Spinal cord (tissue), 10 donors: Measurements from ENCODE around the gene OR52I2. TPM values are rescaled to one million over a fixed set of nuclear protein-coding genes. Genes with fewer than 3 reads are reported as not detected.

ENCODE experiments used
- DNase-seq, 6 donors: peaks; one replicate each; pipeline versions ENCODE4 v3.0.0 to v3.0.0-alpha.2; 2013 to 2015; ENCODE audit warnings: low spot score in 6 of 6, low read depth in 4 of 6
- H3K27ac ChIP-seq: one replicate; pipeline ENCODE4 v1.5.1; 2013; ENCODE audit warnings: low read depth, low read length, control low read depth
- H3K27me3 ChIP-seq: one replicate; pipeline ENCODE4 v1.6.1; 2013; ENCODE audit warnings: low read length; ENCODE audit not compliant: control insufficient read depth, insufficient read depth
- H3K36me3 ChIP-seq: one replicate; pipeline ENCODE4 v1.6.1; 2013; ENCODE audit warnings: low read length; ENCODE audit not compliant: control insufficient read depth, insufficient read depth
- H3K4me1 ChIP-seq: one replicate; pipeline ENCODE4 v1.6.1; 2013; ENCODE audit warnings: low read length; ENCODE audit not compliant: control insufficient read depth, insufficient read depth
- H3K4me3 ChIP-seq: one replicate; pipeline ENCODE4 v1.5.1; 2013; ENCODE audit warnings: low read depth, low read length, control low read depth
- H3K9me3 ChIP-seq: one replicate; pipeline ENCODE4 v1.6.1; 2013; ENCODE audit warnings: low read length; ENCODE audit not compliant: control insufficient read depth, insufficient read depth
- WGBS: methylation state at CpG from one replicate; pipeline ENCODE4 v1.1.5; 2013; ENCODE audit warnings: missing lambda C conversion rate; ENCODE audit not compliant: insufficient coverage; 5-methylcytosine and 5-hydroxymethylcytosine counted together
- polyA plus RNA-seq, 2 donors: library from polyadenylated mRNA; unstranded; fragments of 120-200 nt; gene quantifications; one replicate each; pipeline ENCODE4 v1.2.1, GENCODE V29; 2013; ENCODE audit not compliant: insufficient read length in 2 of 2
- total RNA-seq, 2 donors: library from RNA; depleted of rRNA in 1 of 2; stranded (reverse); fragments of 120-200 nt in 1 of 2; fragments of >200 nt in 1 of 2; gene quantifications; one replicate each; pipeline versions ENCODE4 v1.2.3 to v1.2.4, GENCODE V29; 2013 to 2014
- donor health status: healthy.

OR52I2 gene
- total and polyA plus RNA-seq, 4 donors: not detected

DNA sequence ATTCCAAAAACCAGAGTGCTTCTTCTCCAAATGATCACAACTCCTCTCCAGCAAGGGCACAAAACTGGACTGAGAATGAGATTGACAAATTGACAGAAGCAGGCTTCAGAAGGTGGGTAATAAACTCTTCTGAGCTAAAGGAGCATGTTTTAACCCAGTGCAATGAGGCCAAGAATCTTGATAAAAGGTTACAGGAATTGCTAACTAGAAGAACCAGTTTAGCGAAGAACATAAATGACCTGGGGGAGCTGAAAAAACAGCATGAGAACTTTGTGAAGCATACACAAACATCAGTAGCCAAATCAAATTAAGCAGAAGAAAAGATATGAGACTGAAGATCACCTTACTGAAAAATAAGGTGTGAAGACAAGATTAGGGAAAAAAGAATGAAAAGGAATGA lies 21.1 kb upstream of the OR52I2 start:
- Histone ChIP-seq H3K36me3 (no peaks in the 10 kb centered on the region), H3K9me3 (no peaks in the 10 kb centered on the region), H3K27ac (no peak overlapping the region), H3K4me3 (no peak overlapping the region), H3K27me3 (no peaks in the 10 kb centered on the region), H3K4me1 (no peaks in the 10 kb centered on the region)
- no CpG with 5 or more reads among the region's 1 CpG for WGBS
- DNase-seq: no peak

DNA sequence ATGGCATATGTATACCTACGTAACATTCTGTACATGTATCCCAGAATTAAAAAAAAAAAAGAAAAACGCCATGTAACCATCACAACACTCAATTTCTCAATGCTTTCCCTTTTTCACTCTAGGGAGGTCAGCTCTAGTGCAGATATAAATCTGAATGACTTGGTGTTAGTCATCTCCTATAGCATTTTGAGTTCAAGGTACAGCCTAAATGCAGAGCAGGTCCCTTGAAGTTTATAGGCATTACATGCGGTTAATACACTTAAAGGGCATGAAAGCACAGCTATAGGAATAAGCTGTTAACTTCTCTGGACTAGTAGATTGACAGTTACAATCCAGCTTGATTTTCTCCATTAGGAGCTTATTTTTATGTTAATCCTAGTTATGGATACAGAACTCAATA lies 16.2 kb upstream of the OR52I2 start:
- H3K27ac ChIP-seq: no peak overlapping the region
- H3K4me1 ChIP-seq: no peaks in the 10 kb centered on the region
- no peaks in the 10 kb centered on the region for H3K27me3 ChIP-seq
- H3K9me3 ChIP-seq: no peaks in the 10 kb centered on the region
- DNase-seq: no peak
- no peaks in the 10 kb centered on the region for H3K36me3 ChIP-seq
- no CpG with 5 or more reads among the region's 3 CpGs for WGBS
- H3K4me3 ChIP-seq: no peak overlapping the region

- no peak overlapping the region for H3K27ac ChIP-seq
- WGBS: 93% methylated on average over 7 of the region's 18 CpGs
- H3K9me3 ChIP-seq: no peaks in the 10 kb centered on the region
These were observed 12.5 kb upstream of the OR52I2 start for GRCh38 chr11:4569075-4569474.

GRCh38 chr11:4576880-4577279 lies 4.7 kb upstream of the OR52I2 start:
- Histone ChIP-seq H3K27me3 (no peaks in the 10 kb centered on the region), H3K4me3 (no peak overlapping the region), H3K4me1 (no peaks in the 10 kb centered on the region), H3K27ac (no peak overlapping the region), H3K36me3 (no peaks in the 10 kb centered on the region), H3K9me3 (no peaks in the 10 kb centered on the region)
- no CpG with 5 or more reads among the region's 3 CpGs for WGBS
- no peak for DNase-seq

More at GRCh38 chr11:4569075-4569474, 12.5 kb upstream of the OR52I2 start:
- H3K27me3 ChIP-seq: no peaks in the 10 kb centered on the region
- no peaks in the 10 kb centered on the region for H3K4me1 ChIP-seq
- DNase-seq: no peak
- no peaks in the 10 kb centered on the region for H3K36me3 ChIP-seq
- H3K4me3 ChIP-seq: no peak overlapping the region

- Histone ChIP-seq H3K9me3 (no peaks in the 10 kb centered on the region), H3K27ac (no peak overlapping the region), H3K36me3 (no peaks in the 10 kb centered on the region), H3K4me3 (no peak overlapping the region), H3K27me3 (no peaks in the 10 kb centered on the region), H3K4me1 (no peaks in the 10 kb centered on the region)
- no CpG with 5 or more reads among the region's 2 CpGs for WGBS
- no peak for DNase-seq
These were observed 3.8 kb upstream of the OR52I2 start for GRCh38 chr11:4577761-4578160.

- Histone ChIP-seq H3K27ac (no peak overlapping the region), H3K4me1 (no peaks in the 10 kb centered on the region), H3K36me3 (no peaks in the 10 kb centered on the region), H3K27me3 (no peaks in the 10 kb centered on the region), H3K4me3 (no peak overlapping the region), H3K9me3 (no peaks in the 10 kb centered on the region)
- 73% methylated on average over 2 of the region's 6 CpGs for WGBS
- no peak for DNase-seq
These were observed 2.9 kb upstream of the OR52I2 start for GRCh38 chr11:4578624-4579023.

DNA sequence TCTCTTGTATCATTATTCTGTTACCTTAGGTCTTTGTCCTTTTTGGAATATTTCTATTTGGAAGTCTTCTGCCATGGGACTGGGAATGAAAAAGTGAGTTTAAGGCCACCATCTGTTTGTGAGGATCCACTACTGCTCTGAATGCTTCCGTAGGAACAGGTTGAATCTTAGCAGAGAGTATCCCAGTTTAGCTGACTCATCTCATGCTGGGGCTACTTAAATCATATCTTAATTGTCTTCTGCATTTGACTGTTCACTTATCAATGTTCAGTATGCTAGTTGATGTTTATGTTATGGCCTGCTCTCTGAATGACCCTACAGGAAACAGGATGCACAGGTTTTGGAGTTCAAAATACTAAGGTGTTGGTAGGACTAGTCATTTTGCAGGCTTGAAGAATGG lies 1.4 kb upstream of the OR52I2 start:
- WGBS: no CpG with 5 or more reads among the region's 1 CpG
- DNase-seq: no peak
- H3K36me3 ChIP-seq: no peaks in the 10 kb centered on the region

DNA sequence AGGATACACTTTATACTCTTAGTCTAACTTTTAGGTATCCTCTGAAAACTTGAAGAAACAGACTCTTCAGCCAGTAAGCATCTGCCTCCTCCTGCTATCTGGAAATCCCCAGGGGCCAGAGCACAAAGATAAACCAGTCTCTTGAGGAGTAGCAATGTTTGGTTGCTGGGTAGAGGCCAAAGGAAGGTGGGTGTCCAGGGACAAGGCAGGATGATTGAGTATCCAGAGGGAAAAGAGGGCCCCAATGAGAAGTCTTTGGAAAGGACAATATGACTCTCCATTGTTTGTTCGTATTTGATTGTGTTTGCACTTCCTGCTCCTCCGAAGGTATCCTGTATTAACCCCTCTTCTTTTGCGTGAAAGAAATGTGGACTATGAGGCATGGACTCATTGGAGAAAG lies 7.5 kb downstream of the OR52I2 start:
- DNase-seq: no peak
- no peaks in the 10 kb centered on the region for H3K36me3 ChIP-seq
- H3K4me3 ChIP-seq: no peak overlapping the region
- H3K9me3 ChIP-seq: no peaks in the 10 kb centered on the region
- H3K27me3 ChIP-seq: no peaks in the 10 kb centered on the region
- no peaks in the 10 kb centered on the region for H3K4me1 ChIP-seq
- WGBS: no CpG with 5 or more reads among the region's 3 CpGs
- H3K27ac ChIP-seq: no peak overlapping the region

More for the DNA sequence above, 1.4 kb upstream of the OR52I2 start:
- H3K4me3 ChIP-seq: no peak overlapping the region
- no peaks in the 10 kb centered on the region for H3K9me3 ChIP-seq
- H3K27me3 ChIP-seq: no peaks in the 10 kb centered on the region
- H3K27ac ChIP-seq: no peak overlapping the region
- H3K4me1 ChIP-seq: no peaks in the 10 kb centered on the region

DNA sequence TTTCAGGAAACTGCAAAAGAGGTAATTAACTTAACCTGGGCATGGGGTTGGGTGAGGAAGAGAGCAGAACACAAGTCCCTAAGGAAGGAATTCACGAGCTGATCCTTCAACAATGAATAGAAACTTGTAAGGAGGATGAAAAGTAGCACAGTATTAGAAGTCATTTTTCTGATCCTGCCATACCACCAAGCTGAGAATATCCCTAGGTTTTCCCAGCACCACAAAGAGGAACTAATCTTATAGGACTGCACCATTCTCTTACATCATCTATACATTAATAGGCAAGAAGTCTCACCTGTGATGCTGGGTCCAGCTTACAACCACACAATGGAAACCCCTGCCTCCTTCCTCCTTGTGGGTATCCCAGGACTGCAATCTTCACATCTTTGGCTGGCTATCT lies 12.2 kb downstream of the OR52I2 start, which contains the start of gene OR52I1:
OR52I1 (plus strand) TSS at position 301 of the 400 bp plus-strand sequence; CDS start at position 301, 0 bp downstream.
- no peak for DNase-seq
- Histone ChIP-seq H3K27me3 (no peaks in the 10 kb centered on the region), H3K4me1 (no peaks in the 10 kb centered on the region), H3K9me3 (no peaks in the 10 kb centered on the region), H3K4me3 (no peak within 1 kb of the TSS), H3K27ac (no peak within 1 kb of the TSS), H3K36me3 (no peaks in the 10 kb centered on the region)
- no CpG with 5 or more reads among the region's 1 CpG for WGBS

- 92% methylated on average over 4 of the region's 4 CpGs for WGBS
- Histone ChIP-seq H3K36me3 (peaks cover 25% of the 10 kb centered on the region), H3K4me3 (no peak overlapping the region)
These were observed 23.5 kb downstream of the OR52I2 start for GRCh38 chr11:4605057-4605456.

More at GRCh38 chr11:4605057-4605456, 23.5 kb downstream of the OR52I2 start:
- no peak overlapping the region for H3K27ac ChIP-seq
- H3K27me3 ChIP-seq: no peaks in the 10 kb centered on the region
- no peak for DNase-seq
- H3K4me1 ChIP-seq: peaks cover 5% of the 10 kb centered on the region
- no peaks in the 10 kb centered on the region for H3K9me3 ChIP-seq
